ENCODE measurements around the gene STYXL1.

DNA sequence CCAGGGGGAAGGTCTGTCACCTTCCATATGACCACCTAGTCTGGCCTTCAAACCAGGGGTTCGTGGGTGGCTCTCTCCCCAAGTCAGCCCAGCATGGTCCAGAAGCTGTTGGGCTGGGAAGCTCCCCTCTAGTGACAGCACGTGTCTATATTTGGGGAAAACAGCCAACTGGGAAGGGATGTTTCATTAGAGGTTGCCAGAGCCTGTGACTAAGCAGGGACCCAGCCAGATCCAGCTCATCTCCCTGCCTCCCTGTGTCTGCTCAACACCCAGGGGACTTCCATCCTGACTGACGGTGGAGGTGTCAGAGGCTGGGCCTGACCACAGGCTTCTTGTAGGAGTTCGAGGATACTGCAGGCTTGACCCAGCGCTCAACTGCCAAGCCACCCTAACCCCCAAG is 10.5 kb downstream of the STYXL1 start:
- TF ChIP-seq, protein P1, sequence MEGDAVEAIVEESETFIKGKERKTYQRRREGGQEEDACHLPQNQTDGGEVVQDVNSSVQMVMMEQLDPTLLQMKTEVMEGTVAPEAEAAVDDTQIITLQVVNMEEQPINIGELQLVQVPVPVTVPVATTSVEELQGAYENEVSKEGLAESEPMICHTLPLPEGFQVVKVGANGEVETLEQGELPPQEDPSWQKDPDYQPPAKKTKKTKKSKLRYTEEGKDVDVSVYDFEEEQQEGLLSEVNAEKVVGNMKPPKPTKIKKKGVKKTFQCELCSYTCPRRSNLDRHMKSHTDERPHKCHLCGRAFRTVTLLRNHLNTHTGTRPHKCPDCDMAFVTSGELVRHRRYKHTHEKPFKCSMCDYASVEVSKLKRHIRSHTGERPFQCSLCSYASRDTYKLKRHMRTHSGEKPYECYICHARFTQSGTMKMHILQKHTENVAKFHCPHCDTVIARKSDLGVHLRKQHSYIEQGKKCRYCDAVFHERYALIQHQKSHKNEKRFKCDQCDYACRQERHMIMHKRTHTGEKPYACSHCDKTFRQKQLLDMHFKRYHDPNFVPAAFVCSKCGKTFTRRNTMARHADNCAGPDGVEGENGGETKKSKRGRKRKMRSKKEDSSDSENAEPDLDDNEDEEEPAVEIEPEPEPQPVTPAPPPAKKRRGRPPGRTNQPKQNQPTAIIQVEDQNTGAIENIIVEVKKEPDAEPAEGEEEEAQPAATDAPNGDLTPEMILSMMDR (IDR thresholded peaks at IDR 0.05), result no peak
- TF ChIP-seq POLR2A (IDR thresholded peaks at IDR 0.05), result no peak

Measured in right lobe of liver (tissue), 4 donors.